Measurements from ENCODE around the gene CARMIL1.

DNA sequence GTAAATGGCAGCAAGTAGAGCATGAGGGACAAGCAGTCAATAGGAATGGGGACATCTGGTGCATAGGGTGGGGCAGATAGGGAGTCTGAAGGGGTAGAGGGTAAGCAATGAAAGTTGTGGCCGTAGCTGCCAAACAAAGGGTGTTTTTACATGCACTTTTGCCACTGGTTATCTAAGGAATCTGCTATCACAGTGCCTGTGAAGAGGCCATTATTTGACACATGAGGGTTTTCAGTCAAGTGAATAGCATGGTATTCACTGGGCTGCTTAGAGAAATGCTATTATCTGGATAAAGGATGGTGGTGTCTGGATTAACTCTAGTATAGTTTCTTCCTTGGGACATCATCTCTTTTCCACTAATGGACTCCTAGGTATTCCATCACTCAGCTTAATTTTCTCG lies 118.2 kb downstream of the CARMIL1 start:
- TF ChIP-seq, protein P1, sequence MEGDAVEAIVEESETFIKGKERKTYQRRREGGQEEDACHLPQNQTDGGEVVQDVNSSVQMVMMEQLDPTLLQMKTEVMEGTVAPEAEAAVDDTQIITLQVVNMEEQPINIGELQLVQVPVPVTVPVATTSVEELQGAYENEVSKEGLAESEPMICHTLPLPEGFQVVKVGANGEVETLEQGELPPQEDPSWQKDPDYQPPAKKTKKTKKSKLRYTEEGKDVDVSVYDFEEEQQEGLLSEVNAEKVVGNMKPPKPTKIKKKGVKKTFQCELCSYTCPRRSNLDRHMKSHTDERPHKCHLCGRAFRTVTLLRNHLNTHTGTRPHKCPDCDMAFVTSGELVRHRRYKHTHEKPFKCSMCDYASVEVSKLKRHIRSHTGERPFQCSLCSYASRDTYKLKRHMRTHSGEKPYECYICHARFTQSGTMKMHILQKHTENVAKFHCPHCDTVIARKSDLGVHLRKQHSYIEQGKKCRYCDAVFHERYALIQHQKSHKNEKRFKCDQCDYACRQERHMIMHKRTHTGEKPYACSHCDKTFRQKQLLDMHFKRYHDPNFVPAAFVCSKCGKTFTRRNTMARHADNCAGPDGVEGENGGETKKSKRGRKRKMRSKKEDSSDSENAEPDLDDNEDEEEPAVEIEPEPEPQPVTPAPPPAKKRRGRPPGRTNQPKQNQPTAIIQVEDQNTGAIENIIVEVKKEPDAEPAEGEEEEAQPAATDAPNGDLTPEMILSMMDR (IDR thresholded peaks at IDR 0.05) = no peak
- TF ChIP-seq POLR2A (IDR thresholded peaks at IDR 0.05) = no peak
